ENCODE results near the gene ALK.

ALK gene

DNA sequence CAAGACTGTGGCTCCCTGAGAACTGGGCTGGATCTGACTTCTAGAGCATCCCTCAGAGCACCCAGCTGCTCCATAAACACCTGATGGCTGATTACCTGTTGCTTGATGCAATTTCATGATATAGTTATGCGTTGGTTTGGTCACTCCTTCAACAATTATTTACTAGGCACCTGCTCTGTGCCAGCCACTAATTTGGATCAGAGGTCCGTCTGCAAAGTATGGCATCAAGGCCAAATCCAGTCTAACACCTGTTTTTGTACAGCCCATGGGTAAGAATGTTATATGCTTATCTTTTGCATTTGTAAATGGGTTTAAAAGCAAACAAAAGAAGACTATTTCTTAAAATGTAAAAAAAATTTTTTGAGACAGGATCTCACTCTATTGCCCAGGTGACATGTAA, 348.2 kb downstream of the ALK start:
- no peak for DNase-seq

DNA sequence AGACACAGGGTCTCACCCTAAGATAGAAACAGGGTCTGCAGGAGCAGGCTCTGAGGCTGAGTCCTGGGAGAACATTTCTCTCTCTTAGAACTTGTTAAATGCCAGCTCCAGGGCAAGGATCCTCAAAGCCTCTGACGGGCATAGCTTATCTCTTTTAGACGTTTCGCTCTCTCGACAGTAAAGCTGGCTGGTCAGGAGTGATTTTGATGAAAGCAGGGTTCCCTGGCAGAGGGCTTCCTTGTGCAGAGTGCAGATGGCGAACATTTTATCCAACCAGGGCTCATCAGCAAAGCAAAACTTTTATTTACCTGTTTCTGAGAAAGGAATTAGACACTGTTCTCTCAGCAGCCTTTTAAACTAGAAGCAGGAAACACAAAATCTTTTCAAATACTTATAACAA, 350.8 kb downstream of the ALK start:
- DNase-seq: no peak

DNA sequence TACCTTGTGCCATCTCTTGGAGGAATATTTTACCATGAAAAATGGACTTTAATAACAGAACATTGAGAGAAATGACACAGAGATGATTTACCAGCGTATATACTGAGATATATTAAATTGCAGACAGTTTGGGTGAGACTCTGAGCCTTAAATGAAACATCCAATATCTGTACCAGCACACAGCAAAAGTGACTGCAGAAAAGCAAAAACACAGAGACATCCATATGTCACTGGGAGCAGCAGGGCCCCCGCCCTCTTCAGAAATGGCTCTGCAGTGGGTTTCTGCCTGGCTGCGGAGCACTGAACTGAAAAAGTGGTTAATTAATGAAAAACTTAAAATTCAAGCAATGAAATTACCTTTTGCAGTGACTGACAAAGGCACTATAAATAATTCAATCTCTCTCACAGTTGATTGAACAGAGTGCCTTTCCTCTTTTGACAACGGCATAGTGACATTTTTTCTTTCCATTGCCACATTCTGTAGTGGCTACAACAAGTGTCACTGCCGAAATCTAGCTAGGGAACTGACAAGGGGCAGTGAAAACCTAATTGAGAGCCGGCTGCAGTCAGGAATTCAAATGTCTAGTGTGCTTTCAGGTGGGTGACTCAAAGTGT, 353.4 kb downstream of the ALK start:
- no peak for DNase-seq

DNA sequence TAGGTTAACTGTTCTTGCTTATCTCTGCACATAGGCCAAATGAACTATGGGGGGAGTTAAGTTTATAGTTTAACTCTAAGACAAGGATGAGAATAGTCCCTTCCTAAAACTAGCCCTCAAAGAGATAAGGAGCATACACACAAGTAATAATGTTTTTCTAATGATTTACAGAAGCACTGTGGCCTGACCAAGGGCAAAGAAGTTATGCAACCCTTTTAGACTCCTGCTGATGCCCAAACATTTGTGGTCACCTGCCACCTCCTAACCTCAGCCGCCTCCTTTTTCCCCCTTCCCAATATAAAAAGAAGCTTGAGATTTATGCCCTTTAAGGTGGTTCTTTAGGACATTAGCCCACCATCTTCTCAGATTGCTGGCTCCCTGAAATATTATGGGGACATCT, 357.7 kb downstream of the ALK start:
- no peak for DNase-seq

DNA sequence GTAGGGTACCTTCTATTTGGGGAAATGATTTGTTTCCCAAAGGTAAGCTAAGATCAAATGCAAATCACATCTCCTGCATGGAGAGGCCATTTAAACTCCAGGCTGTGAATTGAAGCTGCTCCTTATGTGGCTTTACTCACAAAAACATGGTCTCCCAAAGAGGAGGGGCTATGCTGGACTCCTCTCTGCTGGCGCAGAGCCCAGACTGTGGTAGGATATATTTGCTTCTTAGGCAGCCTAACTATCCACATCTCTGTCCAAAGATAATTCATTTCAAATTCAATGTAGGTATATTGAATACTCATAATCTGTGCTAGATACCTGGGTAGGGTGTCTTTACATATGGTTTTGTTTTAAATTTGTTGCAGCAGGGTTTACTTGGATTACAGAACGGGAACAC, 358.5 kb downstream of the ALK start:
- no peak for DNase-seq

DNA sequence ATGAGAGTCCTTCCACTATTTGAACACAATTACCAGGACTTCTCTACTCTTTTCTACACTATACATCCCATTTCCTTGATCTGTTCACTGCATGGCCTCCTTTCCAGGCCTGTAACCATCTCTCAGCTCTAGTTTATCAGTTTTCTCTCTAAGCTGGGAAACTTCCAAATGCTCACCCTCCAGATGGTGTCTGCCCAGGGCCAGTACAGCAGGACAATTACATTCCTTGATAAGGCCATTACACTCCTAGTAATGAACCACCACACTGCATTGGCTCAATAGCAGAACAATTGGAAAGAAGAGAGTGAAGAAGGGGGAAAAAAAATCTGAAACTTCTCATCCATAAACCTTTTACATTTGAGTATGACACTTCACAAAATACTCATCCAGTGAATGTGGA, 359.1 kb downstream of the ALK start:
- no peak for DNase-seq

DNA sequence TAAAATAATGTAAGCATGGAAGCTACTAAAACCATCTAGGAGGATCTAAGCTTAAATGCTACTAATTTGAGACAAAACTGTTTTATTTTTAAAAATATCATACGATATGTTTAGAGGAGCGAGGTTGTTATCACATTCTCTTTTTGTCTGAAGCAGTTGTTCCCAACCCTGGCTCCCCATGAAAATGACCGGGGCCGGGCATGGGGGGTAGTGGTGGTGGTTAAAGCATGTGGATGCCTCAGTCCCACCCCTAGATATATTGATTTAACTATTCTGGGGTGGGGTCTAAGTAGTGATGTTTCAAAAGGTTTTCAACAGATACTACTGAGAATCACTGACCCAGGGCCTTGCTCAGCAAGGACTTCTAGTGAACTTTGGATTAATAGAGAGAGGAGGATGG, 359.8 kb downstream of the ALK start:
- no peak for DNase-seq

DNA sequence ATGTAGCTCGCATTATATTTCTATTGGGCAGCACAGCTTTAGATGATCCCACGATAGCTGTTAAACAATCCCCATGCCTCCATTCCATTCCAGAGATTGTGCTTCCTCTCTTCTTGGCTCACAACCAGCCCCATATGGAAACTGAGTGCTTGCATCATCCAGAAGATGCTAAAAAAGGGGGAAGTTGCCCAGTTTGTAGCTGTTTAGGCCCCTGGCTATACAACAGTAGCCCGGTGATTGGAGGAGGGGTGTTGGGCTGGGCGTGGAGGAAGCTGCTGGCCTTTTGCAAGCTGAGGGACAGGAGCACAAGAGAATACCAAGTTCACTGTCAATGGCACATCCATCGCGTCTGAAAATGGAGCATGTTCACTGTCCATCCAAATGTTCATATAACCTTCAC, 360.2 kb downstream of the ALK start:
- DNase-seq: no peak

DNA sequence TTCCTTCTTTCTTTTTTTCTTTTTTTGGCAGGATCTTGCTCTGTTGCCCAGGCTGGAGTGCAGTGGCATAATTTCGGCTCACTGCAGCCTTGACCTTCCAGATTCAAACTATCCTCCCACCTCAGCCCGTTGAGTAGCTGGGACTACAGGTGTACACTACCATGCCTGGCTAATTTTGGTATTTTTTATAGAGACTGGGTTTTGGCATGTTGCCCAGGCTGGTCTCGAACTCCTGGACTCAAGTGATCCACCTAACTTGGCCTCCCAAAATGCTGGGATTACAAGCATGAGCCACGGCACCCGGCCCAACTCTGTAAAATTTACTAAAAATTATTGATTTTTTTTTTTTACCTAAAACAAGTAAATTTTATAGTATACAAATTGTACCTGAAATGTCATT, 360.8 kb downstream of the ALK start:
- no peak for DNase-seq

DNA sequence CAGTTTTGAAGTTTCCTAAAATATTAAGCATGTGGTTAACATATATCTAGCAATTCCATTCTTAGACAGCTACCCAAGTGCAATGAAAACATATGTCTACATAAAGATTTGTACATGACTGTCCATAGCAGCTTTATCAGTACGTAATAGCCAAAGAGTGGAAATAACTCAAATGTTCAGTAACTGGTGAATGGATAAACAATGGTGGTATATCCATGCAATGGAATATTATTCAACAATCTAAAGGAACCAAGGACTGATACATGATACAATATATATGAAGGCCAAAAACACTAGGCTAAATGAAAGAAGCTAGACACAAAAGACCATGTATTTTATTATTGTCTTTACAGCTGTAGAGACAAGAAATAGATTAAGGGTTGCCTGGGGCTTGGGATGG, 361.4 kb downstream of the ALK start:
- no peak for DNase-seq

DNA sequence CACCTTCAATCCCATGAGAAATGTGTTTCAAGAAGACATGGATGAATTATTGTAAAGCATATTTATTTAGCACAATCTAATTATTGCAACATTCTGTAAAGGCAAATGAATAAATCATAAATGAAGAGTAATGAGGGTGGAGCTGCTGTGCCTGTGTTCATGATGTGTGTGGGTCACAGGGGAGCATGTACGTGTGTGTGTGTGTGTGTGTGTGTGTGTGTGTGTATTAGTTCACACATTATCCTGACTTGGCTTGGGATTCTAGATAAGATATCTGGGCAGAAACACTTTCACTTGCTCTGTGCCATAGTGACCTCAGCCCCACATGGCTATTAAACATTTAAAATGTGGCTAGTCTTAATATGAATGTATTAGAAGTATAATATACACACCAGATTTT, 361.8 kb downstream of the ALK start:
- no peak for DNase-seq

DNA sequence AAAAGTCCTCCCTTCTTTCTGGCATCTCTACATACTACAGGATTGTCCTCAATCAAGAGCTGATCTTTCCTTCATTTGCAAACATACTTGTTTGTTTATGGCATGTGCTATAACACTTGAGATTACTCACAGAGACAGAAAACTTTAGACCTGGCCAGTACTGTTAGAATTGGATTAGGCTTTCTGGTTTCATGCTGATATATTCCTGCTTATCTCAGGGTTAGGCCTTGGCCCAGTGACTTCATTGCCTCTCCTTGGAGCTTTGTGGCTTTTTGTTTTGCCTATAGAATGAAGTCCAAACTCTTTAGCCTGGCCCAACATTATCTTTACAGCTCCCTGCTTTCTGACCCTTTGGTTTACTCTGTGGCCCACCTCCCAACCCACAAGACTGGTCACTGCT, 363.3 kb downstream of the ALK start:
- no peak for DNase-seq

DNA sequence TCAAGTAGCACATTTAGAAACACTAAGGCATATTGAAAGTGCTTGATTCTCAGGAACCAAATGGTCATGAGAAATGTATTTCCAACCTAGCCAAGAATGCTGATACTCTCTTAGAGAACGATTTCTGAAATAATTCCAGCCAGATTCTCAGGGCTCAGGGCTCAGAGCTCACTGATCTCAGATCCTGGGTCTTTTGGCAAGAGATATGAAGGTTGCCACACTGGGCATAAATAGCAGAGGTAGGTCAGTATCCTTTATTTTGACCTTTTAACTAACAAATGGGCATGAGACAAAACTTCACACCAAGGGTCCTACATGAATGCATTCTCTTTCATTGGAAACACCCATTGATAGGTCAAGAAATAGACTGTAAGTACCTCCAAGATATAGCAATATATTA, 364.1 kb downstream of the ALK start:
- DNase-seq: no peak

DNA sequence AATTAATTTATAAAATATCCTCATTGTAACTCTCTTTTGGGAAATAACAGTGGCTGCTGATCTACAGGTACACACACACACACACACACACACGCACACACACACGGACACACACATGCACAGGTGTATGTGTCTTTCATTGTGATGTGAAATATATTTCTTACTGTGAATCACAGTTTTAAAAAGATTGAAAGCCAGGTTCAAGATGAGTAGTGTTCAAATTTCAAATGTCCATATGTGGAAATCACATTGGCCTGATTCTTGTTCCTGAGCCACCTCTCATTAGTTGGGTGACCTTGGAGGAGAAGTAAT, 372.4 kb downstream of the ALK start:
- no peak for DNase-seq

DNA sequence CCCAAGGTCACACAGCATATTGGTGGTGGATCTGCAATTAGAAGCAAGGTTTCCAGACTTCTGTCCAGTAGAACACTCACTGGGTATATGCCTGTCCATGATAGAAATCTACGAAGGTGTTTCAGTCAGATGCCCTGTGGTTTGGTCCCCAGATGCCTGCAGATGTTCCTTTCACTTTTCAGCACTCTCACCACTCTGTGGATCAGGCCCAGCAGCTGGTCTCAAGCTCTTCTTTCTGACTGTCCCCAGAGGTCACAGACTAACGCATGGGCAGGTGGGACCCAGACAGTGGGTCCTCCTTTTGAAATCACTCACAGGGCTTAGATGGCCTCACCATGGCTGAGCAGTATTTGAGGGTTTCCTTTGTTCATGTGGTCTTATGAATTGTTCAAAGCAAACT, 376.5 kb downstream of the ALK start:
- DNase-seq: no peak

DNA sequence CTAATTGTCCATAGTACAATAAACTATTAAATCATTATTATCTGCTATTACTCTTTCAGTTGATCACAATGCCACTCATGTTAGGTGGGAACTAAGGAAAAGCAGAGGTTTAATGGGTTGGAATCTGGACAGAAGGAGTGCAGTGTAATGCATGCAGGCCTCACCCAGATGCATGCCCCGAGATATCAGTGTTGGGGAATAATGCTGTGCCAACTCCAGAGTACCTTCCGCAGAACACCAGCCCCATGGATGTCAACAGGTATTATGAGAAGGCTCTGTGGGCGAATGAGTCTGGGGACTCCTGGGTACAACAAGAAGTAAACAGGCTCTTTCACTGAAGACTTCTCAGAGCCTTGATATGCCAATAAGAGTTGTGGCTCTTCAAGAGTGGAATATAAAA, 377.4 kb downstream of the ALK start:
- DNase-seq: no peak

DNA sequence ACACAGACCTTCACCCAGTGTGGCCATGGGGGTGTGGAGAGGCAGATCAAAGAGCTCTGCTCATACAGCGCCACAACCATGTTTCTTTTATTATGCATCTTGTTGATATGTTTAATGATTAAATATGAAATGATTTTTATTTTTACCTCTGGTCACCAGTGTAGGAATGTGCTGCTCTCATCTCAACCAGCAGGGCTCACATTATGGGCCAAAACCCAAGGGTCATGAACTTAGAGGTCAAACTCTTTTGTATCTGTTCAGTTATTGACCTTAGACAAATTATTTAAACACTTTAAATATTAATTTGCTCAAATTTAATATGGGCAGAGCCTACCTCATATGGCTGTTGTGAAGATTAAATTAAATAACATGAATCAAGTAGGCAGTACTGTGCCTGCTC, 386.2 kb downstream of the ALK start:
- DNase-seq: no peak

DNA sequence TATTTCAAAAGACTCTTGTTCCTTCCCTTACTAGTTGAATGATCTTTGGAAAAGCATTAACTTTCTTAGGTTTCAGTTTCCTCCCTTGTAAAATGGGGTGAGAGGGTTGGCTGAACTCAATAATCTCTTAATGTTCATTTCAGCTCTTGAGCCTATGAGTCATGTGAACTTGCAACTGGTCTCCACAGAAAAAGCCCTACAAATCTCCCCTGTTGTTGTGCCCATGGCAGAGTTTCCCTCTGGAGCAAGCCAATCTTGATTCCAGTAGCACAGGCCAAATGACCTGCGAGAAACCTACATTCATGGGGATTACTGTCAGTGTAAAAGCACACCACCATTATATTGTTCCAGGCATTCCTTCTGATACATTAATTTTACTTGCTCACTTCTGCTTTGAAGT, 388.9 kb downstream of the ALK start:
- DNase-seq: no peak

DNA sequence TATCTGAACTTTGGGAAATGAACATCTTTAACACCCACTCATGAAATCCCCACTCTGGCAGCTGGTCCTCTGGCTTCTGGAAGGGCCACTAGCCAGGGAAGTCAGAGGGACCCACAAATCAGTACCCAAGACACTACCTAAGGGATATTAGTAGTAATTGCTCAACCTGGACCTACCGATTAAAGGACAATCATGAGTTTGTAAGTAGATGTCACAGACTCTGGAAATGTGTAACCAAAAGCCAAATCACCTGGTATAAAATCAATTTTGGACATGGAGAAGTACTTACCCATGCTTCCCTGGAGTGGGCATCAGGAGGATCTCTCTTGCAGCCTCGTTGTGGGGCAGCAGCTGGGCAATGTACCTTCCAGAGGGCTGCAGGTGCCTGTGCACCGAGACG, 389.8 kb downstream of the ALK start:
- DNase-seq: no peak

DNA sequence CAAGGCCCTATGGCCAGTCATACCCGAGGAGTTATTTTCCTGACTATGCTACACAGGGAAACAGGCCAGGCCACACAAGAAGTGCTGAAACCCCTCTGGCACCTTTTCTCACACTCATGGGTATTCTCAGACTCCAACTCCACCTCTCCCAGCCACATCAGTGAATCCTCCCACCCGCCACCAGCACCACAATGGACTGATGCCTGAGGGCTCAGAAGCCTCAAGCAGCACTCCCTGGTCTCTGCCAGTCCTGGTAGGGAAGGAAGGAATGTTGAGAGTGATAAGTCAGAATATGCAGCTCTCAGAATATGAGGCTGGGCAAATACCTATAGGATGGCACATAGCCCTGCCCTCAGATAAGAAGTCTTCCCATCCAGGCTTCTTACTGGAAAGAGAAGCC, 391.1 kb downstream of the ALK start:
- DNase-seq: no peak

DNA sequence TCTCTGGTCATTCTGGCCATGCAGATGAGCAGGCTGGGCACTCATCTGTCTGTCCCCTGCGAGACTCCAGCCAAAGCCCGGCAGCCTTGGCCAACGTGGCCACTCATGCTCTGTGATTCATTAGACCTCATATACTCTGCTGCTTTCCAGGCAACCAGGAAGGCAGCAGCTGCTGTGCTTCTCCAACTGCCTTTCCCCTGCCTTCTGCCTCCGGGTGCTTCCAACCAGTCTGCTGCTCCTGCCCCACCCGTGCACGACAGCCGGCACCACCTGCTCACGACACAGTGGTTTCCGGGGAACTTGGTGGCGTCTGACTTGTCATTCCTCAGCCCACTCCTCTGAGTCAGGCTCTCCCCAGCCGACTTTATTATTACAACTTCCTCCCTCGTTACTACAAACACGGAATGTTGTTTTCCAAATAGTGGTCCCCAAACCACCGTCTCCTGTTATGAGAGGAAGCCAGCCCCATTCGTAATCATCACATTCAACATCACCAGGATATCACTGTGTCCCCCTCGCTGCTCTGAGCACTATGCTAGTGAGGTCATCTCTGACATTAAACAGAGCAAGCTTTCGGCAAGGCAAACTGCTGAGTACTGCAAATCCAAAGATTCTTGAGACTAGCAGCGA, 392.4 kb downstream of the ALK start:
- no peak for DNase-seq

DNA sequence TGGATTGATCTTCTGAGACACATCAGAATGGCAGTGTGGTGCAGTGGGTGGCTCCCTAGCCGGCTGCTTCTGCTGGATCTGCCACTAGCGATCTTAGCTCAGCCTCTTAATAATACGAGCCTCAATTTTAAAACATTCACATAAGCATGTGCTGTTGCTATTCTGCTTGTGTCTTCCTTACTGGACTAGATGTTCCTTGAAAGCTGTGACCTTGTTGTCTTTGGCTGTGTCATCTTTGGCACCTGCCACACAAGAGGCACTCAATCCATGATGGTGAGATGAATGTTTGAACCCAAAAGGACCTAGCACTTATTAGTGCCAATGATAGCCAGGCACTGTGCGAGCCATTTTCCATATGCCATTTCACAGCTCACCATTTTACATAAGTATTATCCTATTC, 393.0 kb downstream of the ALK start:
- no peak for DNase-seq

DNA sequence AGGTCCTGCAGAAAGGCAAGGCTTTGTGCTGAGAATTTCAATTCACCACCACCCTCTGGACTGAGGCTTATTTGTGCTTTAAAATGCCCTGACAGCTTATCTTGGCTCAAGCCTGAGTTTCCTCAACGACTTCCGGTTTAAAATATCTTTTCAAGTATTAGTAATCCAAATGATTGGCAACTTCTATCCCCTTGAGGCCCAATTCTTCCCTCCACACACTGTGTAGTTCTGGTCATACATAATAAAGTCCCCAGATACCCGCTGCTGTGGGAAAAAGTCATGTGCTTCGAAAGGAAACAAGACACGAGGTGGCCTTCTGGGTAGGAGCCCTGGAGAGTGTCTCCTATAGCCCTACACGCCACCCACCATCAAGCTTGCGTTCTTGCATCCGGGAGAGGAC, 393.4 kb downstream of the ALK start:
- DNase-seq: no peak

DNA sequence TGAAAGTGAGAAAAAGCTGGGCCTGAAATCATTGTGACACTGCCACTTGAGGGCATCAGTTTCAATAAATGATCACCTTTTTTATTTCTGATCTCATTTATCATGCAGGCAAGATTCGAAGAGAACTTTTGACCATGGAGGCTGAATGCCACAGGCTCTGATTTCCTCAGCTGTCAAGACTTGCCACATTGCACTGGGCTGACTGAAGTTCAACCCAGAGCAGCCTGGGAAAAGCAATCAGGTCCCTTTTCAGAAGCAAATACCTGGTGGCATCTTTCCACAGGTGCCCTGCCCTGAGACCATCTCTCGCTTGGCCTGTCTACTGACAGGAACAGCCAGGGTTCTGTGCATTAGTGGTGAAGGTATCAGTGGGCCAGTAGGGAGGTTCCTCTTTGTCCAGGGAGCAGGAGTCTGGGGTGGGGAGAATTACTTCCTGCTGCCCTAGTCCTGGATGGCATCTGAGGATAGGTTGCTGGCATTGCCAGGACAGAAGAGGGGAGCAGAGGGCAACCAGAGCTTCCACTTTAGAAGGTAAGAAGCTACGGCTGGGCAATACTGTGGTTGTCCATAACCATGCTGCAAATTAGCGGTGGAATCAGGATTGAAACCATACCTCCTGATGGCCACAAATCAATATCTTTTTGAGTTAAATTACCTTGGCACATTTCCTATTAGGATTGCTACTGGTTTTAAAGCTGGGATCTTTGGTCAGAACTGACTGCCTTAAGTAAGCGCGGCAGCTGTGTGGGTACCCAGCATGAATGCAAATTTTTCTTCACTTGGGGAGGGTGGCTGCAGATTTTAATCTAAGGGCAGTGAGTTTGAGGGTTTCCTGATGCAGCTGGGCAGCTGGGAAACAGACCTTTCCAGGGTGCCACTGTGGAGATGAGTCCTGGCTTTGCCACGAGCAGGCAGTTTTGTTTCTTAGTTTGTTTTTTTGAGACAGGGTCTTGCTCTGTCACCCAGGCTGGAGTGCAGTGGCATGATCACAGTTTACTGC, 394.5 kb downstream of the ALK start:
- no peak for DNase-seq
